ENCODE measurements around the gene BARX1. TPM values are rescaled to one million over a fixed set of nuclear protein-coding genes. Genes with fewer than 3 reads are reported as not detected.
"Not testable (repeated sequence)": the region's sequence is repeated elsewhere in the genome, so short reads cannot be mapped to it uniquely, and the experiment has no call there.

BARX1 gene
- total RNA-seq, 1 donor from 2014 or later: not detected

DNA sequence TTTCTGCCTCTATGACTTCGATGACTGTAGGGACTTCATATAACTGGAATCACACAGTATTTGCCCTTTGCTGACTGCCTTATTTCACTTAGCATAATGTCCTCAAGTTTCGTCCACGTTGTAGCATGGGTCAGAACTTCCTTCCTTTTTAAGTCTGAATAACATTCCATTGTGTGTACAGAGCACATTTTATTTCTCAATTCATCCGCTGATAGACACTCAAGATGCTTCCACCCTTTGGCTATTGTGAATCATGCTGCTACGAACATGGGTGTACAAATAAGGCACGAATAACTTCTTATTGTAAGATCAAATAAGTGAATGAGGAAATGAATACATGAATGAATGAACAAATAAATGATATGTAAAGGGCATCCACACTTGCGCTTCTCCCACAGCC is 13.0 kb downstream of the BARX1 start:
- Mint-ChIP-seq H3K4me3 (no peak overlapping the region), H3K4me1 (peaks cover 4% of the 10 kb centered on the region), H3K36me3 (no peaks in the 10 kb centered on the region), H3K27ac (no peak overlapping the region), H3K27me3 (ENCODE audit: low read depth) (peaks cover 100% of the 10 kb centered on the region), H3K9me3 (no peaks in the 10 kb centered on the region)
- no peak for DNase-seq (ENCODE audit: low spot score in 2 of 2, unreplicated experiment in 2 of 2)
- TF ChIP-seq, protein P1, sequence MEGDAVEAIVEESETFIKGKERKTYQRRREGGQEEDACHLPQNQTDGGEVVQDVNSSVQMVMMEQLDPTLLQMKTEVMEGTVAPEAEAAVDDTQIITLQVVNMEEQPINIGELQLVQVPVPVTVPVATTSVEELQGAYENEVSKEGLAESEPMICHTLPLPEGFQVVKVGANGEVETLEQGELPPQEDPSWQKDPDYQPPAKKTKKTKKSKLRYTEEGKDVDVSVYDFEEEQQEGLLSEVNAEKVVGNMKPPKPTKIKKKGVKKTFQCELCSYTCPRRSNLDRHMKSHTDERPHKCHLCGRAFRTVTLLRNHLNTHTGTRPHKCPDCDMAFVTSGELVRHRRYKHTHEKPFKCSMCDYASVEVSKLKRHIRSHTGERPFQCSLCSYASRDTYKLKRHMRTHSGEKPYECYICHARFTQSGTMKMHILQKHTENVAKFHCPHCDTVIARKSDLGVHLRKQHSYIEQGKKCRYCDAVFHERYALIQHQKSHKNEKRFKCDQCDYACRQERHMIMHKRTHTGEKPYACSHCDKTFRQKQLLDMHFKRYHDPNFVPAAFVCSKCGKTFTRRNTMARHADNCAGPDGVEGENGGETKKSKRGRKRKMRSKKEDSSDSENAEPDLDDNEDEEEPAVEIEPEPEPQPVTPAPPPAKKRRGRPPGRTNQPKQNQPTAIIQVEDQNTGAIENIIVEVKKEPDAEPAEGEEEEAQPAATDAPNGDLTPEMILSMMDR (IDR thresholded peaks at IDR 0.05; ENCODE audit: unreplicated experiment): no peak

DNA sequence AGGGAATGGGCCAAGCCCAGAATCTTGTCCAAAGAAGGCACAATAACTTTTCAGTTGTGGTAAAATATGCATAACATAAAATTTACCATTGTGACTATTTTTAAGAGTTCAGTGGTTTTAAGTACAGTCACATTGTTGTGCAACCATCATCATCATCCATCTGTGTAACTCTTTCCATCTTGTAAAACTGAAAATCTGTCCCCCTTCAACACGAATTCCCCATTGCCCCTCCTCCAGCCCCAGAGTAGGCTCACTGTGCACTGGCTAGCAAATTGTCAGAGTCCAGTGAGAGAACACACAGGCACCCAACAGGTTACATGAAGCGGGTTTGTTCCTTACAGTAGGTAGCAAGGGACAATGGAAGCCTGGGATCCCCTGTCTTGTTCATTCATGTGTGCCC is 13.7 kb downstream of the BARX1 start:
- Mint-ChIP-seq H3K27ac (no peak overlapping the region), H3K4me1 (peaks cover 4% of the 10 kb centered on the region), H3K4me3 (no peak overlapping the region), H3K27me3 (ENCODE audit: low read depth) (peaks cover 100% of the 10 kb centered on the region), H3K9me3 (no peaks in the 10 kb centered on the region), H3K36me3 (no peaks in the 10 kb centered on the region)
- TF ChIP-seq, protein P1 (IDR thresholded peaks at IDR 0.05; ENCODE audit: unreplicated experiment): no peak
- DNase-seq (ENCODE audit: low spot score in 2 of 2, unreplicated experiment in 2 of 2): no peak

DNA sequence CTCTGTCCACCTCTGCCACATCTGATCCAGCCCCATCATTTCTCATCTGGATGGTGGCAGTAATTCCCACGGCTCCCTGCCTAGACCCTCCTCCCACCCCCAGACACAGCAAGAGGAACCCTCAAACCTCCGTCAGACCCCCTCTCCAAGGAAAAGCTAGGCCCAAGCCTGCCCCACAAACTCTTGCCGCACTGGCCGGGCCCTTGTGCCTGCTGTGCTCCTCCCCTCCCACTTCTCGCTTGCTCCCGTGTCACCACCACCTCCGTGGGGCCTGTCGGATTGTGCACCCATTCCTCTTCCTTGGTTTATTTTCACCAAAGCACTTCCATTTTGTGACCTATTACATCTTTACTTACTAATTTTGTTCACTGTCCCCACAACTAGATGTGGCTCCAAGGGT is 14.2 kb downstream of the BARX1 start:
- Mint-ChIP-seq H3K9me3 (no peaks in the 10 kb centered on the region), H3K27me3 (ENCODE audit: low read depth) (peaks cover 99% of the 10 kb centered on the region), H3K4me3 (no peak overlapping the region), H3K36me3 (no peaks in the 10 kb centered on the region), H3K4me1 (no peaks in the 10 kb centered on the region), H3K27ac (no peak overlapping the region)
- TF ChIP-seq, protein P1 (IDR thresholded peaks at IDR 0.05; ENCODE audit: unreplicated experiment): no peak
- DNase-seq (ENCODE audit: low spot score in 2 of 2, unreplicated experiment in 2 of 2): no peak

DNA sequence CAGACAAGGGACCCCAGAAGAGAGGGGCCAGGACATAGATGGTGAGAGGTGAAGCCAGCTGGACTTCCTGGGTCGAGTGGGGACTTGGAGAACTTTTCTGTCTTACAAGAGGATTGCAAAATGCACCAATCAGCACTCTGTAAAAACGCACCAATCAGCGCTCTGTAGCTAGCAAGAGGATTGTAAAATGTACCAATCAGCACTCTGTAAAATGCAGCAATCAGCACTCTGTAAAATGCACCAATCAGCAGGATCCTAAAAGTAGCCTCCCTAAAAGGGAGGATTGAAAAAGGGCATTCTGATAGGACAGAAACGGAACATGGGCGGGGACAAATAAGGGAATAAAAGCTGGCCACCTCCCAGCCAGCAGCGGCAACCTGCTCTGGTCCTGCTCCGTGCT is 15.6 kb downstream of the BARX1 start:
- not testable (repeated sequence) for H3K4me1 Mint-ChIP-seq; H3K9me3 Mint-ChIP-seq; DNase-seq (ENCODE audit: low spot score in 2 of 2, unreplicated experiment in 2 of 2); H3K27ac Mint-ChIP-seq; H3K4me3 Mint-ChIP-seq; H3K36me3 Mint-ChIP-seq
- peaks cover 98% of the 10 kb centered on the region for H3K27me3 Mint-ChIP-seq (ENCODE audit: low read depth)

DNA sequence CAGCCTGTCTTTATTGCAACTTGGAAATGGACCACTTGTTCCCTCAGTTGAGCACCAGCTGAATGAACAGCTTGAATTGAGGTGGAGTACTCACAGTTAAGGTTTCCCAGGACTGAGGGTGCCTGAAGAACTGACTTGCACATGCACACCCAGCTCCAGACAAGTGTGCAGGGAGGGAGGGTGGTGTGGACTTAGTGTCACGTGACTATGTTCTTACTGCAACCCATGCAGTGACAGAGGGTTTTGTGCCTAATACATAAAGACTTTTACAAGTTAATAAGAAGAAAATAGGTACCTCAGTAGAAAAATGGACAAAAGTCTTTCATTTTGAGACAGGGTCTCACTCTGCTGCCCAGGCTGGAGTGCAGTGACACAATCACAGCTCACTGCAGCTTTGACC is 18.0 kb downstream of the BARX1 start:
- H3K27me3 Mint-ChIP-seq (ENCODE audit: low read depth): peaks cover 97% of the 10 kb centered on the region
- TF ChIP-seq, protein P1 (IDR thresholded peaks at IDR 0.05; ENCODE audit: unreplicated experiment): no peak

DNA sequence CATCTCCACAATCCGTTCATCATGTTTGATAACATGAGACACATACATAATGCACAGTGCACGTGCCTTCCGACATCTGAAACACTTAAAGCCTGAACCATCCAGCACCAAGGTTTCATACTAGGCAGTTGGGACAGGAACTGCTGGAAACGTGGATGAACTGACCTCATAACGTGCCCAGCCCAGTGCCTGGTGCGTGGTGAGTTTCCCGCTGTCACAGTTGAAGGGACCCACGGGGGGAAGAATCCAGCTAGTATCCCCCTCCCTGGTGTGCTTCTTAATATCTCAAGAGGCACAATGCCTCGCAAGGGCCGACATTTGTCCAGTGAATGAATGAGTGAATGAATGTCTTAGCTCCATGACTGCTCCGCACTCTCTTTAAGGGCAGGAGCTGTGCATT is 23.2 kb downstream of the BARX1 start:
- Mint-ChIP-seq H3K36me3 (no peaks in the 10 kb centered on the region), H3K27ac (no peak overlapping the region)

More for the DNA sequence above, 18.0 kb downstream of the BARX1 start:
- no peak for DNase-seq (ENCODE audit: low spot score in 2 of 2, unreplicated experiment in 2 of 2)
- H3K27ac Mint-ChIP-seq: no peak overlapping the region
- H3K4me1 Mint-ChIP-seq: no peaks in the 10 kb centered on the region
- no peak overlapping the region for H3K4me3 Mint-ChIP-seq
- H3K9me3 Mint-ChIP-seq: no peaks in the 10 kb centered on the region
- no peaks in the 10 kb centered on the region for H3K36me3 Mint-ChIP-seq

More for the DNA sequence above, 23.2 kb downstream of the BARX1 start:
- H3K4me3 Mint-ChIP-seq: no peak overlapping the region
- TF ChIP-seq, protein P1 (IDR thresholded peaks at IDR 0.05; ENCODE audit: unreplicated experiment): no peak
- H3K9me3 Mint-ChIP-seq: no peaks in the 10 kb centered on the region
- DNase-seq (ENCODE audit: low spot score in 2 of 2, unreplicated experiment in 2 of 2): no peak
- peaks cover 95% of the 10 kb centered on the region for H3K27me3 Mint-ChIP-seq (ENCODE audit: low read depth)
- no peaks in the 10 kb centered on the region for H3K4me1 Mint-ChIP-seq

Data from mesothelial cell of epicardium (in vitro differentiated cells).